ENCODE results near the gene SNX27.
"Not testable (repeated sequence)": the region's sequence is repeated elsewhere in the genome, so short reads cannot be mapped to it uniquely, and the experiment has no call there.

SNX27 gene

GRCh38 chr1:151643085-151643484, 31.2 kb downstream of the SNX27 start:
- DNase-seq, result not testable (repeated sequence)

- DNase-seq, result no peak
These were observed 32.2 kb downstream of the SNX27 start for GRCh38 chr1:151644001-151644400.

GRCh38 chr1:151653397-151653796, 41.5 kb downstream of the SNX27 start:
- DNase-seq, result no peak

- no peak for DNase-seq
These were observed 43.5 kb downstream of the SNX27 start for GRCh38 chr1:151655371-151655770.

GRCh38 chr1:151661751-151662150, 49.9 kb downstream of the SNX27 start:
- DNase-seq, result no peak

GRCh38 chr1:151668090-151668489, 56.2 kb downstream of the SNX27 start:
- no peak for DNase-seq

- not testable (repeated sequence) for DNase-seq
These were observed 58.3 kb downstream of the SNX27 start for GRCh38 chr1:151670036-151670675.

GRCh38 chr1:151673407-151673806, 61.6 kb downstream of the SNX27 start:
- DNase-seq, result no peak

- DNase-seq, result no peak
These were observed 68.5 kb downstream of the SNX27 start for GRCh38 chr1:151680391-151680790.

- DNase-seq, result no peak
These were observed 69.0 kb downstream of the SNX27 start for GRCh38 chr1:151680826-151681225.

GRCh38 chr1:151681923-151682322, 70.1 kb downstream of the SNX27 start:
- DNase-seq, result no peak

GRCh38 chr1:151682901-151683300, 71.1 kb downstream of the SNX27 start:
- not testable (repeated sequence) for DNase-seq

GRCh38 chr1:151684128-151684527, 72.3 kb downstream of the SNX27 start:
- DNase-seq, result no peak

GRCh38 chr1:151686561-151686960, 74.7 kb downstream of the SNX27 start:
- no peak for DNase-seq

GRCh38 chr1:151689494-151689893, 77.6 kb downstream of the SNX27 start:
- no peak for DNase-seq

- DNase-seq, result no peak
These were observed 80.4 kb downstream of the SNX27 start for GRCh38 chr1:151692226-151692625.

GRCh38 chr1:151693057-151693651, 81.3 kb downstream of the SNX27 start:
- no peak for DNase-seq

GRCh38 chr1:151701515-151701914, 89.7 kb downstream of the SNX27 start:
- DNase-seq, result no peak

- DNase-seq, result no peak
These were observed 91.1 kb downstream of the SNX27 start for GRCh38 chr1:151702936-151703335.

- no peak for DNase-seq
These were observed 92.0 kb downstream of the SNX27 start for GRCh38 chr1:151703813-151704212.

- no peak for DNase-seq
These were observed 92.4 kb downstream of the SNX27 start for GRCh38 chr1:151704246-151704645.

GRCh38 chr1:151705146-151705545, 93.3 kb downstream of the SNX27 start:
- DNase-seq, result no peak

GRCh38 chr1:151705753-151706463, 94.1 kb downstream of the SNX27 start:
- DNase-seq, result no peak

Measured in CD4-positive, alpha-beta T cell treated with Interleukin-17A for 4 hours (primary cell).